ENCODE results near the gene MICAL3. TPM values are rescaled to one million over a fixed set of nuclear protein-coding genes. Genes with fewer than 3 reads are reported as not detected.

MICAL3 gene
- total and polyA plus RNA-seq, 2 donors, result 31.8 to 42.4 TPM

- DNase-seq (ENCODE audit: extremely low spot score), result no peak
- 97% methylated on average over 13 of the region's 13 CpGs for WGBS
- no peak overlapping the region for H3K4me3 ChIP-seq (ENCODE audit: low read depth, low read length)
- no peaks in the 10 kb centered on the region for H3K36me3 ChIP-seq (ENCODE audit: insufficient read depth)
- no peak overlapping the region for H3K27ac ChIP-seq (ENCODE audit: low read depth)
- H3K4me1 ChIP-seq (ENCODE audit: insufficient read depth), result peaks cover 3% of the 10 kb centered on the region
Observed at GRCh38 chr22:17962168-17962567, 62.2 kb downstream of the MICAL3 start.

DNA sequence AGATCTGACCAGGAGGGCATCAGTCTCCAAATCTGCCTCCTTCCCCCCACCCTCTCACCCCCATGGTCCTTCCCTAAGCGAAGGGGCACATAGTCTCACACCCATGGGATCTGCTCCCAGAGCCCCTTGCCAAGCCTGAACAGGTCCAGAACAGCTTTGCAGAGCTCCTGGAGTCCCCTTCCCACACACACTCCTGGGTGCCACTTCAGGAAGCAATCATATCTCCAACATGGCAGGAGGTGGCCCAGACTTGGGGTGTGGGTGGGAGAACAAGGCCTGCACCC is 63.0 kb downstream of the MICAL3 start:
- no peaks in the 10 kb centered on the region for H3K36me3 ChIP-seq (ENCODE audit: insufficient read depth)
- no peak for DNase-seq (ENCODE audit: extremely low spot score)
- 93% methylated on average over 1 of the region's 1 CpG for WGBS
- peaks cover 3% of the 10 kb centered on the region for H3K4me1 ChIP-seq (ENCODE audit: insufficient read depth)
- H3K27ac ChIP-seq (ENCODE audit: low read depth), result no peak overlapping the region
- no peak overlapping the region for H3K4me3 ChIP-seq (ENCODE audit: low read depth, low read length)

DNA sequence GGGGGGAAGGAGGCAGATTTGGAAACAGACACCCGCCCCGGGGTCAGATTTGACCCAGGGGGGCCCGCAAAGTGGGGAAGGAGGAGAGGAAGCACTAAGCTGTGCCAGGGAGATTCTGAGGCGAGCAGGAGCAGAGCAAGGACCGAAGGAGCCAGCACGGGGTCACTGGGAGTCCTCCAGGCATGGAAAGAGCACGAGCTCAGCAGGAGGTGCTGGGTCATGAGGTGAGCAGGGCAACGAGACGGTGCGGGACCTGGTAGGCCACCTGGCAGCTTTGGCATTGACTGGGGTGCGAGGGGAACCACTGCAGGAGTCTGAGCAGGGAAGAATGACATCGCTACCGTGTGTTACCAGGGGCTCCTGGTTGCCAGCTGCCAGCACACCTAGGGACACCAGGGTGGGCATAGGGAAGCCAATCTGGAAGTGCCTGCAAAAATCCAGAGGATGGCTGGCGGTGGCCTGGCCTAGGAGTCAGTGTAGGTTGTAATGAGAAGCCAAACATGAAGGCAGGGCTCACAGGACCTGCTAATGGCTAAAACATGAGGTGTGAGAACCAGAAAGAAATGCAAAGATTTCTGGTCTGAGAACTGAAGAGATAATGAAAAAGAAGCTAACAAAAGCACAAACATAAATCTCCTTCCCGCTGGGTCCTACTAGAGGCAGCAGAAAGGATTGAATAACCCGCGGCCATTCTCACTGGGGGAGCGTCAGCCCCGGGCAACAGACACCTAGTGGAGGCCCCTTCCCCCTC is 63.5 kb downstream of the MICAL3 start:
- Histone ChIP-seq H3K4me1 (ENCODE audit: insufficient read depth) (no peaks in the 10 kb centered on the region), H3K36me3 (ENCODE audit: insufficient read depth) (no peaks in the 10 kb centered on the region), H3K4me3 (ENCODE audit: low read depth, low read length) (no peak overlapping the region), H3K27ac (ENCODE audit: low read depth) (no peak overlapping the region)
- 89% methylated on average over 19 of the region's 19 CpGs for WGBS
- no peak for DNase-seq (ENCODE audit: extremely low spot score)

GRCh38 chr22:17960011-17960410 is 64.3 kb downstream of the MICAL3 start:
- Histone ChIP-seq H3K36me3 (ENCODE audit: insufficient read depth) (no peaks in the 10 kb centered on the region), H3K4me1 (ENCODE audit: insufficient read depth) (no peaks in the 10 kb centered on the region), H3K27ac (ENCODE audit: low read depth) (no peak overlapping the region), H3K4me3 (ENCODE audit: low read depth, low read length) (no peak overlapping the region)
- 94% methylated on average over 8 of the region's 8 CpGs for WGBS
- no peak for DNase-seq (ENCODE audit: extremely low spot score)

- no peak for DNase-seq (ENCODE audit: extremely low spot score)
- no peaks in the 10 kb centered on the region for H3K4me1 ChIP-seq (ENCODE audit: insufficient read depth)
- WGBS, result 70% methylated on average over 7 of the region's 7 CpGs
Observed at GRCh38 chr22:17958166-17958565, 66.2 kb downstream of the MICAL3 start.

DNA sequence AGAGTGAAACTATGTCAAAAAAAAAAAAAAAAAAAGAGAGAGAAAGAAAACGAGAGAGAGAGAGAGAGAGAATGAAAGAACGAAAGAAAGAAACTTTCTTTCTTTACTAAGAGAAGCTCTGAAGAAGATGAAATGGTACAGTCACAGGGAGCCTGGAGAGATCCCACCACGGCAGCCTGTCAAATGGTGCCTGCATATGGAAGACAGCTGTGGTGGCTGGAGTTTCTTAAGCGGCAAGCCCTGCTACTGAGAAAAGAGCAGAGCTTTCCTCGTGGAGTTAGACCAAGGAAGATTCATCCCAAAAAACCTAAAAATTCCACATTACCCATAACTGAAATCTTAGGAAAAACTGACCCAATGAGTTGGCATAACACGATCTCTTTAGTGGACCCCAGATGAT is 66.7 kb downstream of the MICAL3 start:
- no peak overlapping the region for H3K27ac ChIP-seq (ENCODE audit: low read depth)
- H3K36me3 ChIP-seq (ENCODE audit: insufficient read depth), result no peaks in the 10 kb centered on the region
- no peaks in the 10 kb centered on the region for H3K4me1 ChIP-seq (ENCODE audit: insufficient read depth)
- no peak overlapping the region for H3K4me3 ChIP-seq (ENCODE audit: low read depth, low read length)
- WGBS, result 54% methylated on average over 6 of the region's 6 CpGs
- DNase-seq (ENCODE audit: extremely low spot score), result no peak

More at GRCh38 chr22:17958166-17958565, 66.2 kb downstream of the MICAL3 start:
- H3K36me3 ChIP-seq (ENCODE audit: insufficient read depth), result no peaks in the 10 kb centered on the region
- H3K27ac ChIP-seq (ENCODE audit: low read depth), result no peak overlapping the region
- no peak overlapping the region for H3K4me3 ChIP-seq (ENCODE audit: low read depth, low read length)

DNA sequence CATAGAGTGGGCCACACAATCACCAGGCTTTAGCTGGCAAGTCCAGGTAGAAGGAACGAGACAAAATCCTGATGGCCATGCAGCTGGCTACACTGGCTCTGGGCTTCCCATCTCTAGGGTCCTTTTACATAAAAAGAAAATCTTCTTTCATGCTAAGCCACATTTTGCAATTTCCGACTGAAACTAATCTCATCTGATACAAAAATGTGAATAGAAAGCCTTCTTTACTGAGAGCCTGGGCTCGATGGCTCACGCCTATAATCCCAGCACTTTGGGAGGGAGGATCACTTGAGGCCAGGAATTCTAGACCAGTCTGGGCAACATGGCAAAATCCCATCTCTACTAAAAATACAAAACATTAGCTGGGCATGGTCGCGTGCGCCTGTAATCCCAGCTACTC is 67.2 kb downstream of the MICAL3 start:
- no peak for DNase-seq (ENCODE audit: extremely low spot score)
- Histone ChIP-seq H3K4me3 (ENCODE audit: low read depth, low read length) (no peak overlapping the region), H3K4me1 (ENCODE audit: insufficient read depth) (no peaks in the 10 kb centered on the region), H3K36me3 (ENCODE audit: insufficient read depth) (no peaks in the 10 kb centered on the region), H3K27ac (ENCODE audit: low read depth) (no peak overlapping the region)
- WGBS, result 73% methylated on average over 7 of the region's 7 CpGs

- H3K36me3 ChIP-seq (ENCODE audit: insufficient read depth), result no peaks in the 10 kb centered on the region
- WGBS, result 98% methylated on average over 9 of the region's 9 CpGs
- DNase-seq (ENCODE audit: extremely low spot score), result no peak
- H3K4me3 ChIP-seq (ENCODE audit: low read depth, low read length), result no peak overlapping the region
- no peak overlapping the region for H3K27ac ChIP-seq (ENCODE audit: low read depth)
- H3K4me1 ChIP-seq (ENCODE audit: insufficient read depth), result no peaks in the 10 kb centered on the region
Observed at GRCh38 chr22:17956630-17957029, 67.7 kb downstream of the MICAL3 start.

DNA sequence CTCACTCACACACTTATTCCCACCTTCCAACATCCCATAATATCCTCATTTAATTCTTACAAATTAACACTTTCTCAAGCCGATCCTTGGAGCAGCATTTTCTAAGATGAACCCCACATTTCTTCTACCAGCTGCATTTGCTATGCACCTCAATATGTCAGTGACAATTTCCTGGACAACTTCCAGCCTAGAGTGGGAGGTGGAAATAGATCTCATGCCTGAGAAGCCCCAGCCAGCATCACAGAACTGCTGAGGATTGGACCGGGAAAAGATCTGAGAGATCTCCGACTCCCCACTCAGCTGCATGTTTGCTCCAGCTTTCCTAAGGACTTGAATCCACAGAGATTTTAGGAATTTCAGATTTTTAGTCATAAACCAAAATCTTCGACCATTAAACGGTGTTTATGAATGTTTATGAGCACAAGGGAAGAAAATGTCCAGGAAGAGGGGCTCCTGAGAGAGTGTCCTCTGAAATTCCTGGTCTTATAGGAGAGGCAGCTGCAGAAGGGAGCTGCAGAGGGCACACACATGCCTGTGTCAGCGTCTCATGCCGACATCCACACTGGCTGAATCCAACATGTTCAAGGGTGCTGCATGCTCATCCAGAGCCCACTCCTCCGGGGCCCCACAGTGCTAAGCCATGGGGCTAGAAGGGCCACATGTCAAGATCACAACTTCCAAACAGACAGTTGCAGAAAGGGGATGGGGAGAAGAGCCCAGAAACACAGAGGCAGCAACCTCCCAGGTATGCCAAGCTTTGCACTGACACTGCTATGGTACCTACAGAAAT is 68.6 kb downstream of the MICAL3 start:
- no peak overlapping the region for H3K4me3 ChIP-seq (ENCODE audit: low read depth, low read length)
- no peaks in the 10 kb centered on the region for H3K36me3 ChIP-seq (ENCODE audit: insufficient read depth)
- WGBS, result 48% methylated on average over 8 of the region's 8 CpGs
- no peak for DNase-seq (ENCODE audit: extremely low spot score)
- no peak overlapping the region for H3K27ac ChIP-seq (ENCODE audit: low read depth)
- no peaks in the 10 kb centered on the region for H3K4me1 ChIP-seq (ENCODE audit: insufficient read depth)

DNA sequence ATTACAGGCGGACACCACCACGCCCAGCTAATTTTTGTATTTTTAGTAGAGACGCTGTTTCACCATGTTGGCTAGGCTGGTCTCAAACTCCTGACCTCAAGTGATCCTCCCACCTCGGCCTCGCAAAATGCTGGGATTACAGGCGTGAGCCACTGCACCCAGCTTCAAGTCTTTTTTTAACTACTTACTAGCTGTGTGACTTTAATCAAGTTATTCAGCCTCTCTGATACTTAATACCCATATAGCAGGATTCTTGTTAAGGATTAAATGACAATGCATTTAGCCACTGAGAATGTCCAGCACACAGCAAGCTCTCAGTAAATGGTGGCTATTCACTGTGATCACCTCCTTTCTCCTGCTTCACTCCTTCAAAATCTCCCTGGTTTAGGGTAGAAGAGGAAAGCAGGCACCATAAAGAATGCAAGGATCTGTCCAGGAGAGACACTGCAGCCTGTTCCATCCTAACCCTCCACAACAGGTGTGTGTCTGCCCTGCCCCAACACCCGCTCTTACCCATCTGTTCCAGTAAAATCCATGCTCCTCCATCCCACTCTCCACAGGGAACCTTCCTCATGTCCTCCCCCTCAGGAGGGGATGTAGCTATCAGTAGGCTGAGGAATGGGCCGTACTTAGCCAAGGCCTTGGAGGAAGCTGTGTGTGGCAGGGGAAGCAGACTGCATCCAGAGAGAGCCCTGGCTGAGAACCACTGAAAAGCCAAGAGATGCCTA is 69.3 kb downstream of the MICAL3 start:
- no peak overlapping the region for H3K27ac ChIP-seq (ENCODE audit: low read depth)
- 87% methylated on average over 8 of the region's 8 CpGs for WGBS
- H3K4me1 ChIP-seq (ENCODE audit: insufficient read depth), result no peaks in the 10 kb centered on the region
- DNase-seq (ENCODE audit: extremely low spot score), result no peak
- no peak overlapping the region for H3K4me3 ChIP-seq (ENCODE audit: low read depth, low read length)
- H3K36me3 ChIP-seq (ENCODE audit: insufficient read depth), result no peaks in the 10 kb centered on the region

- Histone ChIP-seq H3K4me1 (ENCODE audit: insufficient read depth) (no peaks in the 10 kb centered on the region), H3K4me3 (ENCODE audit: low read depth, low read length) (no peak overlapping the region), H3K36me3 (ENCODE audit: insufficient read depth) (no peaks in the 10 kb centered on the region), H3K27ac (ENCODE audit: low read depth) (no peak overlapping the region)
- WGBS, result 94% methylated on average over 10 of the region's 10 CpGs
- no peak for DNase-seq (ENCODE audit: extremely low spot score)
Observed at GRCh38 chr22:17954200-17954859, 70.0 kb downstream of the MICAL3 start.

DNA sequence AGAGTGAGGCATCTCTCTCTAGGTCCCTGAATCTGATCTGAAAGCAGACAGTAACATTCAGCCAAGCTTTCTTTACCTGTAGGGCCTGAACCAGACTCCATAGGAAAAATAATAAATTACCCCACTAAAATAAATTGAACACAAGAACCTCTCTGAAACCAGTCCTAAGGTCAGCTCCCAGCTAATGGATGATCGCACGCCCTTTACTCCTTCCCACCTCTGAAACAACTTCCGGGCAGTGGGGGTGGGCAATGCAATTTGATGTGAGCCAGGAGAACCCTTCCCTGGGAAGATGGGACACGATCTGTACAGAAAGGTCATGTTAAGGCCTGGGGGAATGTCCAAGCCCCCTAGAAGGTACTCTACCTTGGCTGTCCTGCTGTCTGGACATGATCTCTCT is 71.2 kb downstream of the MICAL3 start:
- Histone ChIP-seq H3K4me1 (ENCODE audit: insufficient read depth) (no peaks in the 10 kb centered on the region), H3K27ac (ENCODE audit: low read depth) (no peak overlapping the region), H3K36me3 (ENCODE audit: insufficient read depth) (no peaks in the 10 kb centered on the region), H3K4me3 (ENCODE audit: low read depth, low read length) (no peak overlapping the region)
- WGBS, result 95% methylated on average over 4 of the region's 4 CpGs
- DNase-seq (ENCODE audit: extremely low spot score), result no peak

- 86% methylated on average over 9 of the region's 9 CpGs for WGBS
- Histone ChIP-seq H3K4me3 (ENCODE audit: low read depth, low read length) (no peak overlapping the region), H3K27ac (ENCODE audit: low read depth) (no peak overlapping the region), H3K4me1 (ENCODE audit: insufficient read depth) (no peaks in the 10 kb centered on the region), H3K36me3 (ENCODE audit: insufficient read depth) (no peaks in the 10 kb centered on the region)
- DNase-seq (ENCODE audit: extremely low spot score), result no peak
Observed at GRCh38 chr22:17952273-17952801, 72.0 kb downstream of the MICAL3 start.

All from urinary bladder (tissue), 4 donors.